Parathyroid adenoma (tissue), 2 donors: ENCODE measurements around the gene TSPEAR.
"Not testable (repeated sequence)": the region's sequence is repeated elsewhere in the genome, so short reads cannot be mapped to it uniquely, and the experiment has no call there.

Source experiments
- H2AFZ ChIP-seq: fragments of 300-600 bp; sonication (generic); one replicate; pipeline ENCODE4 v1.7.0; 2017; ENCODE audit warnings: antibody characterized with exemption, mild to moderate bottlenecking
- H3K27ac ChIP-seq: fragments of 300-600 bp; sonication (generic); one replicate; pipeline ENCODE4 v1.7.0; 2017
- H3K27me3 ChIP-seq: fragments of 300-600 bp; sonication (generic); one replicate; pipeline ENCODE4 v1.7.0; 2017; ENCODE audit warnings: low read length; ENCODE audit not compliant: control insufficient read depth, insufficient read depth
- H3K36me3 ChIP-seq: fragments of 300-600 bp; sonication (generic); one replicate; pipeline ENCODE4 v1.7.0; 2017; ENCODE audit warnings: low read length; ENCODE audit not compliant: control insufficient read depth, insufficient read depth
- H3K4me1 ChIP-seq: fragments of 300-600 bp; sonication (generic); one replicate; pipeline ENCODE4 v1.7.0; 2017; ENCODE audit warnings: control low read depth
- H3K4me2 ChIP-seq: fragments of 300-600 bp; sonication (generic); one replicate; pipeline ENCODE4 v1.7.0; 2017; ENCODE audit warnings: low read length
- H3K4me3 ChIP-seq: fragments of 300-600 bp; sonication (generic); one replicate; pipeline ENCODE4 v1.7.0; 2017; ENCODE audit warnings: low read depth, low read length
- H3K79me2 ChIP-seq: fragments of 300-600 bp; sonication (generic); one replicate; pipeline ENCODE4 v1.7.0; 2017; ENCODE audit warnings: control low read depth
- H3K9ac ChIP-seq: fragments of 300-600 bp; sonication (generic); one replicate; pipeline ENCODE4 v1.7.0; 2017; ENCODE audit warnings: mild to moderate bottlenecking
- H3K9me3 ChIP-seq: fragments of 300-600 bp; sonication (generic); one replicate; pipeline ENCODE4 v1.7.0; 2017; ENCODE audit warnings: low read length; ENCODE audit not compliant: control insufficient read depth
- CTCF ChIP-seq: fragments of 300-600 bp; sonication (generic); IDR thresholded peaks from one replicate; pipeline ENCODE4 v1.7.0; 2017; ENCODE audit warnings: antibody characterized with exemption, mild to moderate bottlenecking
- donor health status: primary hyperparathyroidism.

TSPEAR gene

GRCh38 chr21:44479556-44480199, 231.7 kb downstream of the TSPEAR start:
- not testable (repeated sequence) for H3K79me2 ChIP-seq, H3K9ac ChIP-seq, H3K4me3 ChIP-seq, H3K4me1 ChIP-seq, H3K27me3 ChIP-seq, H3K27ac ChIP-seq, H3K4me2 ChIP-seq, H3K9me3 ChIP-seq, H2AFZ ChIP-seq, H3K36me3 ChIP-seq
- TF ChIP-seq CTCF: peak; percentile 39

GRCh38 chr21:44478801-44479167, 232.6 kb downstream of the TSPEAR start:
- Histone ChIP-seq H3K4me3 (no peak overlapping the region), H3K27me3 (no peaks in the 10 kb centered on the region), H3K79me2 (no peaks in the 10 kb centered on the region), H3K36me3 (no peaks in the 10 kb centered on the region), H3K9ac (no peak overlapping the region), H2AFZ (no peak overlapping the region), H3K4me1 (no peaks in the 10 kb centered on the region), H3K4me2 (no peak overlapping the region), H3K9me3 (no peaks in the 10 kb centered on the region), H3K27ac (no peak overlapping the region)
- no peak for TF ChIP-seq CTCF

GRCh38 chr21:44478124-44478800, 233.1 kb downstream of the TSPEAR start:
- no peaks in the 10 kb centered on the region for H3K27me3 ChIP-seq
- H3K27ac ChIP-seq: no peak overlapping the region
- H2AFZ ChIP-seq: no peak overlapping the region
- H3K4me3 ChIP-seq: no peak overlapping the region
- no peak overlapping the region for H3K9ac ChIP-seq
- no peaks in the 10 kb centered on the region for H3K9me3 ChIP-seq
- no peaks in the 10 kb centered on the region for H3K79me2 ChIP-seq
- no peak for TF ChIP-seq CTCF
- H3K36me3 ChIP-seq: no peaks in the 10 kb centered on the region
- no peaks in the 10 kb centered on the region for H3K4me1 ChIP-seq
- no peak overlapping the region for H3K4me2 ChIP-seq

GRCh38 chr21:44477712-44478111, 233.7 kb downstream of the TSPEAR start:
- Histone ChIP-seq H3K4me2 (no peak overlapping the region), H3K9ac (no peak overlapping the region), H3K9me3 (no peaks in the 10 kb centered on the region), H3K79me2 (no peaks in the 10 kb centered on the region), H3K27ac (no peak overlapping the region), H2AFZ (no peak overlapping the region), H3K4me3 (no peak overlapping the region), H3K4me1 (no peaks in the 10 kb centered on the region), H3K36me3 (no peaks in the 10 kb centered on the region), H3K27me3 (no peaks in the 10 kb centered on the region)
- no peak for TF ChIP-seq CTCF

GRCh38 chr21:44477131-44477530, 234.2 kb downstream of the TSPEAR start:
- no peak overlapping the region for H3K27ac ChIP-seq
- H3K4me3 ChIP-seq: no peak overlapping the region
- no peak overlapping the region for H3K4me2 ChIP-seq
- no peaks in the 10 kb centered on the region for H3K27me3 ChIP-seq
- H3K36me3 ChIP-seq: no peaks in the 10 kb centered on the region
- no peak for TF ChIP-seq CTCF
- H3K9me3 ChIP-seq: no peaks in the 10 kb centered on the region
- no peaks in the 10 kb centered on the region for H3K4me1 ChIP-seq
- no peak overlapping the region for H2AFZ ChIP-seq
- no peaks in the 10 kb centered on the region for H3K79me2 ChIP-seq
- no peak overlapping the region for H3K9ac ChIP-seq
